Measurements from ENCODE around the gene ZCCHC7.

ZCCHC7 gene

GRCh38 chr9:37337301-37337890 lies 217.0 kb downstream of the ZCCHC7 start:
- TF ChIP-seq SIN3A (IDR thresholded peaks at IDR 0.05; ENCODE audit: borderline replicate concordance, insufficient read depth, low read length) (no peak), POLR2AphosphoS5 (IDR thresholded peaks at IDR 0.05; ENCODE audit: low read depth, low read length) (no peak), TAF1 (IDR thresholded peaks at IDR 0.05; ENCODE audit: borderline replicate concordance, insufficient read depth, low read length) (no peak), FOXP2 (optimal IDR thresholded peaks at IDR 0.05; ENCODE audit: borderline replicate concordance, extremely low read depth, extremely low read length, insufficient read depth) (no peak)
- TF ChIP-seq, protein P1, sequence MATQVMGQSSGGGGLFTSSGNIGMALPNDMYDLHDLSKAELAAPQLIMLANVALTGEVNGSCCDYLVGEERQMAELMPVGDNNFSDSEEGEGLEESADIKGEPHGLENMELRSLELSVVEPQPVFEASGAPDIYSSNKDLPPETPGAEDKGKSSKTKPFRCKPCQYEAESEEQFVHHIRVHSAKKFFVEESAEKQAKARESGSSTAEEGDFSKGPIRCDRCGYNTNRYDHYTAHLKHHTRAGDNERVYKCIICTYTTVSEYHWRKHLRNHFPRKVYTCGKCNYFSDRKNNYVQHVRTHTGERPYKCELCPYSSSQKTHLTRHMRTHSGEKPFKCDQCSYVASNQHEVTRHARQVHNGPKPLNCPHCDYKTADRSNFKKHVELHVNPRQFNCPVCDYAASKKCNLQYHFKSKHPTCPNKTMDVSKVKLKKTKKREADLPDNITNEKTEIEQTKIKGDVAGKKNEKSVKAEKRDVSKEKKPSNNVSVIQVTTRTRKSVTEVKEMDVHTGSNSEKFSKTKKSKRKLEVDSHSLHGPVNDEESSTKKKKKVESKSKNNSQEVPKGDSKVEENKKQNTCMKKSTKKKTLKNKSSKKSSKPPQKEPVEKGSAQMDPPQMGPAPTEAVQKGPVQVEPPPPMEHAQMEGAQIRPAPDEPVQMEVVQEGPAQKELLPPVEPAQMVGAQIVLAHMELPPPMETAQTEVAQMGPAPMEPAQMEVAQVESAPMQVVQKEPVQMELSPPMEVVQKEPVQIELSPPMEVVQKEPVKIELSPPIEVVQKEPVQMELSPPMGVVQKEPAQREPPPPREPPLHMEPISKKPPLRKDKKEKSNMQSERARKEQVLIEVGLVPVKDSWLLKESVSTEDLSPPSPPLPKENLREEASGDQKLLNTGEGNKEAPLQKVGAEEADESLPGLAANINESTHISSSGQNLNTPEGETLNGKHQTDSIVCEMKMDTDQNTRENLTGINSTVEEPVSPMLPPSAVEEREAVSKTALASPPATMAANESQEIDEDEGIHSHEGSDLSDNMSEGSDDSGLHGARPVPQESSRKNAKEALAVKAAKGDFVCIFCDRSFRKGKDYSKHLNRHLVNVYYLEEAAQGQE (IDR thresholded peaks at IDR 0.05; ENCODE audit: insufficient read depth in 1 of 2, low read depth in 2 of 2, low read length in 2 of 2), result no peak

- TF ChIP-seq POLR2AphosphoS5 (IDR thresholded peaks at IDR 0.05; ENCODE audit: low read depth, low read length) (no peak), TAF1 (IDR thresholded peaks at IDR 0.05; ENCODE audit: borderline replicate concordance, insufficient read depth, low read length) (no peak), FOXP2 (optimal IDR thresholded peaks at IDR 0.05; ENCODE audit: borderline replicate concordance, extremely low read depth, extremely low read length, insufficient read depth) (no peak)
- TF ChIP-seq, protein P1 (IDR thresholded peaks at IDR 0.05; ENCODE audit: insufficient read depth in 1 of 2, low read depth in 2 of 2, low read length in 2 of 2), result no peak
Observed at GRCh38 chr9:37338218-37338617, 217.8 kb downstream of the ZCCHC7 start.

GRCh38 chr9:37339923-37340322 lies 219.5 kb downstream of the ZCCHC7 start:
- TF ChIP-seq SIN3A (IDR thresholded peaks at IDR 0.05; ENCODE audit: borderline replicate concordance, insufficient read depth, low read length) (no peak), TAF1 (IDR thresholded peaks at IDR 0.05; ENCODE audit: borderline replicate concordance, insufficient read depth, low read length) (no peak), POLR2AphosphoS5 (IDR thresholded peaks at IDR 0.05; ENCODE audit: low read depth, low read length) (no peak), FOXP2 (optimal IDR thresholded peaks at IDR 0.05; ENCODE audit: borderline replicate concordance, extremely low read depth, extremely low read length, insufficient read depth) (no peak)
- TF ChIP-seq, protein P1 (IDR thresholded peaks at IDR 0.05; ENCODE audit: insufficient read depth in 1 of 2, low read depth in 2 of 2, low read length in 2 of 2), result no peak

GRCh38 chr9:37340961-37341360 lies 220.6 kb downstream of the ZCCHC7 start:
- TF ChIP-seq FOXP2 (optimal IDR thresholded peaks at IDR 0.05; ENCODE audit: borderline replicate concordance, extremely low read depth, extremely low read length, insufficient read depth) (no peak), POLR2AphosphoS5 (IDR thresholded peaks at IDR 0.05; ENCODE audit: low read depth, low read length) (no peak), TAF1 (IDR thresholded peaks at IDR 0.05; ENCODE audit: borderline replicate concordance, insufficient read depth, low read length) (no peak), SIN3A (IDR thresholded peaks at IDR 0.05; ENCODE audit: borderline replicate concordance, insufficient read depth, low read length) (no peak)
- TF ChIP-seq, protein P1 (IDR thresholded peaks at IDR 0.05; ENCODE audit: insufficient read depth in 1 of 2, low read depth in 2 of 2, low read length in 2 of 2), result no peak

GRCh38 chr9:37341704-37342103 lies 221.3 kb downstream of the ZCCHC7 start:
- TF ChIP-seq TAF1 (IDR thresholded peaks at IDR 0.05; ENCODE audit: borderline replicate concordance, insufficient read depth, low read length), result no peak
- TF ChIP-seq, protein P1 (IDR thresholded peaks at IDR 0.05; ENCODE audit: insufficient read depth in 1 of 2, low read depth in 2 of 2, low read length in 2 of 2), result no peak
- TF ChIP-seq POLR2AphosphoS5 (IDR thresholded peaks at IDR 0.05; ENCODE audit: low read depth, low read length), result no peak
- TF ChIP-seq FOXP2 (optimal IDR thresholded peaks at IDR 0.05; ENCODE audit: borderline replicate concordance, extremely low read depth, extremely low read length, insufficient read depth), result no peak
- no peak for TF ChIP-seq SIN3A (IDR thresholded peaks at IDR 0.05; ENCODE audit: borderline replicate concordance, insufficient read depth, low read length)

All from PFSK-1 (cell line).